Pancreas (tissue), 10 donors: Measurements from ENCODE around the gene ADK. TPM values are rescaled to one million over a fixed set of nuclear protein-coding genes. Genes with fewer than 3 reads are reported as not detected.
"Not testable (repeated sequence)": the region's sequence is repeated elsewhere in the genome, so short reads cannot be mapped to it uniquely, and the experiment has no call there.

ENCODE experiments used
- ATAC-seq, 4 donors: fragments of 200-7000 bp; cut with Tn5 transposase; one replicate each; pipeline versions ENCODE4 v1.8.0 to v1.9.1; 2020; ENCODE audit warnings: mild to moderate bottlenecking in 4 of 4, moderate library complexity in 4 of 4
- DNase-seq, 6 donors: peaks; one replicate each; pipeline ENCODE4 v3.0.0-alpha.2; 2020
- FAIRE-seq: peaks from 2 replicates; lab custom pipeline; 2012; peaks lifted over from hg19 to GRCh38; lab: Jason Lieb, UNC
- H3K27ac ChIP-seq, 4 donors: fragments of 200-600 bp; sonication (generic); 1 replicate in 3 of 4; 2 replicates in 1 of 4; pipeline versions ENCODE4 v1.5.0 to v1.8.0; 2020
- H3K27me3 ChIP-seq, 4 donors: fragments of 200-600 bp; one replicate each; pipeline ENCODE4 v1.8.0; 2021
- H3K36me3 ChIP-seq, 3 donors: fragments of 200-600 bp; sonication (generic) in 1 of 3; one replicate each; pipeline versions ENCODE4 v1.5.0 to v1.8.0; 2020 to 2021
- H3K4me1 ChIP-seq, 3 donors: fragments of 200-600 bp; one replicate each; pipeline ENCODE4 v1.8.0; 2021
- H3K4me3 ChIP-seq, 4 donors: fragments of 200-600 bp; sonication (generic) in 2 of 4; one replicate each; pipeline versions ENCODE4 v1.5.0 to v1.8.0; 2020 to 2021
- H3K9me3 ChIP-seq, 4 donors: fragments of 200-600 bp; one replicate each; pipeline ENCODE4 v1.8.0; 2021
- CTCF ChIP-seq, 4 donors: fragments of 200-600 bp; sonication (generic) in 3 of 4; IDR thresholded peaks; one replicate each; pipeline versions ENCODE4 v1.5.0 to v1.8.0; 2021; ENCODE audit warnings: antibody characterized with exemption in 4 of 4
- WGBS, 2 donors: extraction: QIAGEN DNeasy Blood & Tissue Kit; methylation state at CpG; one replicate each; pipeline ENCODE4 v1.1.7; 2013; 5-methylcytosine and 5-hydroxymethylcytosine counted together
- intact Hi-C, 3 donors: fragments of 100-400 bp; cut with DNase I; formaldehyde crosslinking; loops; one replicate each; pipeline versions ENCODE4 v1.11.1 to v1.14.2; 2022
- polyA plus RNA-seq, 2 donors: library from polyadenylated mRNA; stranded (reverse); fragments of 200-250 nt; gene quantifications; one replicate each; pipeline ENCODE4 v1.2.3, GENCODE V29; 2013
- total RNA-seq, 6 donors: library from RNA; stranded (reverse); fragmentation: NEBNext Ultra II Directional in 4 of 6; extraction: Animal tissue kit (Norgen Biotek cat#: 25700) in 4 of 6; gene quantifications; one replicate each; pipeline versions ENCODE4 v1.2.1 to v1.2.4, GENCODE V29; 2021 to 2023
- donor health status: healthy with polysubstance abuse.
- donor health status: DM: no; HTN: no; CAD: no; lungs with moderate emphysema.
- donor health status: DM: no; HTN: no; CAD: no.
- donor health status: control.
- donor health status: control.
- donor health status: Bipolar disorder and iron deficiency.
- donor health status: DM: yes; HTN: yes; CAD: no.
- donor health status: DM: no; HTN: no; CAD: no.
- donor health status: DM: no; HTN: no; CAD: no.
- donor health status: DM: yes; HTN: yes; CAD: no.

ADK gene
- total and polyA plus RNA-seq, 8 donors = 6.5 to 17.3 (median 13.4) TPM

- Histone ChIP-seq H3K9me3 (peaks cover 0 to 10% (median 0%) of the 10 kb centered on the region in 4 donors), H3K27me3 (no peaks in the 10 kb centered on the region), H3K27ac (no peak overlapping the region), H3K4me3 (no peak overlapping the region), H3K36me3 (no peaks in the 10 kb centered on the region), H3K4me1 (no peaks in the 10 kb centered on the region)
- FAIRE-seq = no peak
- DNase-seq = no peak
- intact Hi-C loops = no loop called here
- ATAC-seq = no peak
- WGBS, 2 donors = 90 to 95% methylated on average over 2 of the region's 2 CpGs
- no peak for TF ChIP-seq CTCF (IDR thresholded peaks at IDR 0.05)
These were observed 192.0 kb downstream of the ADK start for GRCh38 chr10:74342991-74343390.

GRCh38 chr10:74343804-74344203 is 192.8 kb downstream of the ADK start:
- Histone ChIP-seq H3K4me1 (no peaks in the 10 kb centered on the region), H3K27me3 (no peaks in the 10 kb centered on the region), H3K4me3 (no peak overlapping the region), H3K27ac (no peak overlapping the region), H3K9me3 (peaks cover 0 to 10% (median 0%) of the 10 kb centered on the region in 4 donors), H3K36me3 (no peaks in the 10 kb centered on the region)
- WGBS, 2 donors = 97 to 99% methylated on average over 3 of the region's 3 CpGs
- no peak for TF ChIP-seq CTCF (IDR thresholded peaks at IDR 0.05)
- DNase-seq = no peak
- no peak for ATAC-seq
- no peak for FAIRE-seq
- intact Hi-C loops = no loop called here

- Histone ChIP-seq H3K4me3 (no peak overlapping the region), H3K36me3 (no peaks in the 10 kb centered on the region), H3K27ac (no peak overlapping the region), H3K9me3 (peaks cover 0 to 10% (median 0%) of the 10 kb centered on the region in 4 donors), H3K4me1 (no peaks in the 10 kb centered on the region), H3K27me3 (no peaks in the 10 kb centered on the region)
- 96 to 100% methylated on average over 1 of the region's 1 CpG for WGBS, 2 donors
- intact Hi-C loops = no loop called here
- FAIRE-seq = no peak
- no peak for DNase-seq
- ATAC-seq = no peak
- no peak for TF ChIP-seq CTCF (IDR thresholded peaks at IDR 0.05)
These were observed 193.3 kb downstream of the ADK start for GRCh38 chr10:74344306-74344705.

- DNase-seq (no peak), ATAC-seq (no peak), FAIRE-seq (no peak)
- 96 to 98% methylated on average over 6 of the region's 6 CpGs for WGBS, 2 donors
- Histone ChIP-seq H3K27me3 (no peaks in the 10 kb centered on the region), H3K4me3 (no peak overlapping the region), H3K36me3 (no peaks in the 10 kb centered on the region), H3K4me1 (no peaks in the 10 kb centered on the region), H3K9me3 (peaks cover 0 to 10% (median 0%) of the 10 kb centered on the region in 4 donors), H3K27ac (no peak overlapping the region)
- TF ChIP-seq CTCF (IDR thresholded peaks at IDR 0.05) = no peak
- intact Hi-C loops = no loop called here
These were observed 196.5 kb downstream of the ADK start for GRCh38 chr10:74347522-74347921.

- FAIRE-seq, H3K27me3 ChIP-seq, H3K4me1 ChIP-seq, H3K36me3 ChIP-seq, intact Hi-C loops, DNase-seq, H3K27ac ChIP-seq, ATAC-seq, H3K9me3 ChIP-seq, H3K4me3 ChIP-seq: not testable (repeated sequence)
- 98% methylated on average over 3 of the region's 3 CpGs for WGBS, 2 donors
These were observed 202.0 kb downstream of the ADK start for GRCh38 chr10:74353021-74353420.
